ENCODE results near the gene PELO.

DNA sequence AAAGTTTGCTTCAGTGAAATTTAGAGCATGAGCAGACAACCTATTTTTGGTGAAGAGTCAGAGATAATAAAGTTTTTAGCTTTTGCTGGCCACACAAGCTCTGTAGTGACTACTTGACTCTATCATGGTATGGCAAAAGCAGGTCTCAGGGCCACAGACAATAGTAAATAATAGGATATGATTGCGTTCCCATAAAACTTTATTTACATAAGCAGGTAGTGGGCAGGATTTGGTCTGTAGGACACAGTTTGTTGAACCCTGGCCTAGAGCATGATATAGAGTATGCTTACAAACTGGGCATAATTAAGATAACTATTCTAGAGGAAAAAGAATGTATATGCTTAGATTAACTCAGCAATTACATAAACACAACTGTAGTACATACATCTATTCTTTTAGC is 30.1 kb downstream of the PELO start:
- TF ChIP-seq EZH2 (IDR thresholded peaks at IDR 0.05; ENCODE audit: borderline replicate concordance, low read depth, low read length, severe bottlenecking) (no peak), POLR2A (IDR thresholded peaks at IDR 0.05; ENCODE audit: low read depth, low read length) (no peak), JUN (IDR thresholded peaks at IDR 0.05; ENCODE audit: borderline replicate concordance, insufficient read depth, insufficient read length, low read depth) (no peak)
- TF ChIP-seq, protein P1, sequence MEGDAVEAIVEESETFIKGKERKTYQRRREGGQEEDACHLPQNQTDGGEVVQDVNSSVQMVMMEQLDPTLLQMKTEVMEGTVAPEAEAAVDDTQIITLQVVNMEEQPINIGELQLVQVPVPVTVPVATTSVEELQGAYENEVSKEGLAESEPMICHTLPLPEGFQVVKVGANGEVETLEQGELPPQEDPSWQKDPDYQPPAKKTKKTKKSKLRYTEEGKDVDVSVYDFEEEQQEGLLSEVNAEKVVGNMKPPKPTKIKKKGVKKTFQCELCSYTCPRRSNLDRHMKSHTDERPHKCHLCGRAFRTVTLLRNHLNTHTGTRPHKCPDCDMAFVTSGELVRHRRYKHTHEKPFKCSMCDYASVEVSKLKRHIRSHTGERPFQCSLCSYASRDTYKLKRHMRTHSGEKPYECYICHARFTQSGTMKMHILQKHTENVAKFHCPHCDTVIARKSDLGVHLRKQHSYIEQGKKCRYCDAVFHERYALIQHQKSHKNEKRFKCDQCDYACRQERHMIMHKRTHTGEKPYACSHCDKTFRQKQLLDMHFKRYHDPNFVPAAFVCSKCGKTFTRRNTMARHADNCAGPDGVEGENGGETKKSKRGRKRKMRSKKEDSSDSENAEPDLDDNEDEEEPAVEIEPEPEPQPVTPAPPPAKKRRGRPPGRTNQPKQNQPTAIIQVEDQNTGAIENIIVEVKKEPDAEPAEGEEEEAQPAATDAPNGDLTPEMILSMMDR (IDR thresholded peaks at IDR 0.05; ENCODE audit: extremely low read depth in 1 of 2, insufficient read depth in 1 of 2, low read depth in 1 of 2, low read length in 2 of 2) = no peak
- TF ChIP-seq, protein P2, sequence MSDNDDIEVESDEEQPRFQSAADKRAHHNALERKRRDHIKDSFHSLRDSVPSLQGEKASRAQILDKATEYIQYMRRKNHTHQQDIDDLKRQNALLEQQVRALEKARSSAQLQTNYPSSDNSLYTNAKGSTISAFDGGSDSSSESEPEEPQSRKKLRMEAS (IDR thresholded peaks at IDR 0.05; ENCODE audit: insufficient read depth, insufficient read length) = no peak

All from endothelial cell of umbilical vein (primary cell).